Fibroblast of lung (primary cell): ENCODE data around the gene TIGD1.

Experiments
- CTCF ChIP-seq, 2 donors: IDR thresholded peaks in 1 of 2; conservative IDR thresholded peaks in 1 of 2; 1 replicate in 1 of 2; 2 replicates in 1 of 2; pipeline ENCODE4 v1.5.1; 2011 to 2012; ENCODE audit warnings: low read length in 2 of 2, control low read depth in 1 of 2, inconsistent platforms in 1 of 2, low read depth in 1 of 2, mild to moderate bottlenecking in 1 of 2
- EZH2 ChIP-seq: IDR thresholded peaks from 2 replicates; pipeline ENCODE4 v1.5.1; 2012; ENCODE audit warnings: low read length, control low read depth, mild to moderate bottlenecking; ENCODE audit errors: missing control alignments

DNA sequence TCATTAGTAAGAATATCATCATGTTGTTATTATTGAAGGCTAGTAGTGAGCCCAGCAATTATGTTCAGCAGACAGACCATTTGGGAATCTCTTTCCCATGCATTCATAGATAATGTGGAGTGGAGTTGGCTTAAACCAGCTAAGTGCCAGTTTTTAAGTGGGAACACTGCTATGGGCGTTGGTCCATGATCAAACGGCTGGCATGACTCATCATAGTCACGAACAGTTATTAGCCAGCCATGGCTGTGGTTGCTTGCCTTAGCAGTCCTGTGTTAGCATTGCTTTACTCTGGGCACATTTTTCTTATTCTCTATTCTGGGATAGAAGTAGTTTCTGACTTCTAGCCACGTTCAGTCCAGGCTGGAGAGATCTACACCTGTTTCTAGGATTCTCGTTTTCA, 17.8 kb upstream of the TIGD1 start:
- TF ChIP-seq CTCF (conservative IDR thresholded peaks at IDR 0.05 in 1 of 2, IDR thresholded peaks at IDR 0.05 in 1 of 2; ENCODE audit: low read depth in 1 of 2, low read length in 2 of 2) (no peak), EZH2 (no peak)
